Spleen (tissue), 11 donors: ENCODE measurements around the gene MB. TPM values are rescaled to one million over a fixed set of nuclear protein-coding genes. Genes with fewer than 3 reads are reported as not detected.

Experiments used
- DNase-seq: peaks from one replicate; pipeline ENCODE4 v3.0.0-alpha.2; 2020
- H3K27ac ChIP-seq, 8 donors: fragments of 200-600 bp; sonication (generic) in 7 of 8; 1 replicate in 4 of 8; 2 replicates in 4 of 8; pipeline versions ENCODE4 v1.5.0 to v1.8.0; 2016 to 2021; ENCODE audit warnings: inconsistent platforms in 4 of 8, mild to moderate bottlenecking in 4 of 8, moderate library complexity in 1 of 8
- H3K27me3 ChIP-seq, 7 donors: fragments of 200-600 bp; sonication (generic) in 6 of 7; replicated peaks in 1 of 7; 1 replicate in 4 of 7; 2 replicates in 3 of 7; pipeline versions ENCODE4 v1.5.0 to v1.8.0; 2016 to 2021; ENCODE audit warnings: inconsistent platforms in 3 of 7, mild to moderate bottlenecking in 1 of 7
- H3K36me3 ChIP-seq, 6 donors: fragments of 200-600 bp; sonication (generic) in 5 of 6; 1 replicate in 4 of 6; 2 replicates in 2 of 6; pipeline versions ENCODE4 v1.5.0 to v1.8.0; 2016 to 2021; ENCODE audit warnings: inconsistent platforms in 2 of 6
- H3K4me1 ChIP-seq, 6 donors: fragments of 200-600 bp; sonication (generic) in 5 of 6; 1 replicate in 3 of 6; 2 replicates in 3 of 6; pipeline versions ENCODE4 v1.5.0 to v1.8.0; 2016 to 2021; ENCODE audit warnings: inconsistent platforms in 3 of 6
- H3K4me3 ChIP-seq, 8 donors: fragments of 200-600 bp; sonication (generic) in 7 of 8; 1 replicate in 4 of 8; 2 replicates in 4 of 8; pipeline versions ENCODE4 v1.5.0 to v1.8.0; 2016 to 2021; ENCODE audit warnings: inconsistent platforms in 4 of 8, mild to moderate bottlenecking in 4 of 8, moderate library complexity in 2 of 8
- H3K9me3 ChIP-seq, 8 donors: fragments of 200-600 bp; sonication (generic) in 7 of 8; 1 replicate in 4 of 8; 2 replicates in 4 of 8; pipeline versions ENCODE4 v1.5.0 to v1.8.0; 2016 to 2021; ENCODE audit warnings: inconsistent platforms in 4 of 8
- POLR2A ChIP-seq, 3 donors: fragments of 450-650 bp; IDR thresholded peaks; one replicate each; pipeline ENCODE4 v1.5.1; 2017; ENCODE audit warnings: antibody characterized with exemption in 3 of 3, mild to moderate bottlenecking in 1 of 3
- POLR2AphosphoS5 ChIP-seq, 3 donors: sonication (generic); formaldehyde crosslinking; IDR thresholded peaks; one replicate each; pipeline ENCODE4 v1.5.1; 2017; ENCODE audit warnings: antibody characterized with exemption in 3 of 3
- WGBS, 5 donors: extraction: QIAGEN DNeasy Blood & Tissue Kit in 3 of 5; methylation state at CpG; one replicate each; pipeline versions ENCODE4 v1.1.5 to v1.1.7; 2013 to 2018; 5-methylcytosine and 5-hydroxymethylcytosine counted together
- intact Hi-C: fragments of 100-400 bp; cut with DNase I; formaldehyde crosslinking; loops from one replicate; pipeline ENCODE4 v1.15.0; 2023; ENCODE audit warnings: low total_unique reads
- polyA plus RNA-seq, 3 donors: library from polyadenylated mRNA; stranded (reverse); fragments of 200-250 nt; gene quantifications; one replicate each; pipeline ENCODE4 v1.2.1, GENCODE V29; 2013
- total RNA-seq, 7 donors: library from RNA; depleted of rRNA in 3 of 7; stranded (reverse); fragments of >200 nt in 3 of 7; fragmentation: NEBNext Ultra II Directional in 4 of 7; extraction: Animal tissue kit (Norgen Biotek cat#: 25700) in 4 of 7; gene quantifications; one replicate each; pipeline versions ENCODE4 v1.1.0 to v1.2.1, GENCODE V29; 2016 to 2021
- TF ChIP-seq, protein P1 (sequence below), 11 experiments: fragments of 200-600 bp in 7 of 11; fragments of 450-650 bp in 4 of 11; sonication (generic) in 4 of 11; IDR thresholded peaks in 8 of 11; conservative IDR thresholded peaks in 3 of 11; 1 replicate in 7 of 11; 2 replicates in 4 of 11; pipeline versions ENCODE4 v1.4.0 to v1.8.0; 2016 to 2021; ENCODE audit warnings: antibody characterized with exemption in 11 of 11, inconsistent platforms in 4 of 11, mild to moderate bottlenecking in 1 of 11
- donor health status: healthy with polysubstance abuse.
- donor health status: DM: no; HTN: no; CAD: no; lungs with moderate emphysema.
- donor health status: DM: no; HTN: no; CAD: no.
- donor health status: Bipolar disorder and iron deficiency.
- donor health status: healthy.
- donor health status: DM: no; HTN: no; CAD: no.
- donor health status: DM: yes; HTN: yes; CAD: no.

MB gene
- total and polyA plus RNA-seq, 10 donors: 0.64 to 5.0 (median 1.1) TPM; not detected in 6

DNA sequence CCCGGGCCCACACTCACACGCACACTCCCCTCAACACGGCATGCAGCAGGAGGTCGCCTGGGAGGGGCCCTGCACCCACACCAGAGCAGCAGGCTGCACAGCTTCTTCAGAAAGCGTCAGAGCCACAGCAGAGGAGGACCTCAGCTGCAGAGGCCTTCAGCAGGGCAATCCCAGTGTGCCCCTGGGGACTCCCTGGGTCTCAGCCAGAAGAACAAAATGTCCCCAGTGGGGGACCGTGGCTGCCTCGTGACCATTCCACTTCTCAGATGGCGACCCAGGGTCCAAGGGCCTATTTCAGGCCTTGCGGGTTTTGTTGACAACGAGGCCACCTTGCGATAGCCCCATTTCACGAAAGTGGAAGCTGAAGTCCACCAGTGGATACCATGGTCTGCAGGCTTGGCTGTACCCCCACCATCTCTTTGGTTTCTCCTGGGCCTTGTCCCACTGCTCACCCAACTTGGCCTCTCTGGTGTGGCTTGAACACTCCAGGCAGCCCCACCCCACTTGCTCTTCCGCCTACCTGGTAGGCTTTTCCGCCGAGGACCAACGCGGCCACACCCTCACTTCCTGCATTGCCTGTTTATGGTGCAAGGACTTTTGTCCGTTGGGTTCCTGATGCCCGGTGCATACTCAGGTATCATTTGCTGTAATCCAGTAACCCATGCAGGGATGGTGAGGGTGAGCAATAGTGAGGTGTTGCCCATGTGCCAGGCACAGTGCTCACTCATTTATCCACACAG is 38.1 kb downstream of the MB start:
- DNase-seq: no peak
- peaks cover 0 to 7% (median 0%) of the 10 kb centered on the region in 7 donors for H3K27me3 ChIP-seq
- intact Hi-C loops: no loop called here
- no peaks in the 10 kb centered on the region for H3K36me3 ChIP-seq
- no peak for TF ChIP-seq POLR2AphosphoS5 (IDR thresholded peaks at IDR 0.05)
- TF ChIP-seq, protein P1, sequence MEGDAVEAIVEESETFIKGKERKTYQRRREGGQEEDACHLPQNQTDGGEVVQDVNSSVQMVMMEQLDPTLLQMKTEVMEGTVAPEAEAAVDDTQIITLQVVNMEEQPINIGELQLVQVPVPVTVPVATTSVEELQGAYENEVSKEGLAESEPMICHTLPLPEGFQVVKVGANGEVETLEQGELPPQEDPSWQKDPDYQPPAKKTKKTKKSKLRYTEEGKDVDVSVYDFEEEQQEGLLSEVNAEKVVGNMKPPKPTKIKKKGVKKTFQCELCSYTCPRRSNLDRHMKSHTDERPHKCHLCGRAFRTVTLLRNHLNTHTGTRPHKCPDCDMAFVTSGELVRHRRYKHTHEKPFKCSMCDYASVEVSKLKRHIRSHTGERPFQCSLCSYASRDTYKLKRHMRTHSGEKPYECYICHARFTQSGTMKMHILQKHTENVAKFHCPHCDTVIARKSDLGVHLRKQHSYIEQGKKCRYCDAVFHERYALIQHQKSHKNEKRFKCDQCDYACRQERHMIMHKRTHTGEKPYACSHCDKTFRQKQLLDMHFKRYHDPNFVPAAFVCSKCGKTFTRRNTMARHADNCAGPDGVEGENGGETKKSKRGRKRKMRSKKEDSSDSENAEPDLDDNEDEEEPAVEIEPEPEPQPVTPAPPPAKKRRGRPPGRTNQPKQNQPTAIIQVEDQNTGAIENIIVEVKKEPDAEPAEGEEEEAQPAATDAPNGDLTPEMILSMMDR (IDR thresholded peaks at IDR 0.05 in 8 of 11, conservative IDR thresholded peaks at IDR 0.05 in 3 of 11): no peak
- TF ChIP-seq POLR2A (IDR thresholded peaks at IDR 0.05): no peak
- 71 to 86% (median 78%) methylated on average over 16 to 19 of the region's 19 CpGs for WGBS, 5 donors
- no peak overlapping the region for H3K27ac ChIP-seq
- H3K4me3 ChIP-seq: no peak overlapping the region
- H3K9me3 ChIP-seq: no peaks in the 10 kb centered on the region
- peaks cover 0 to 10% (median 6%) of the 10 kb centered on the region in 6 donors for H3K4me1 ChIP-seq

DNA sequence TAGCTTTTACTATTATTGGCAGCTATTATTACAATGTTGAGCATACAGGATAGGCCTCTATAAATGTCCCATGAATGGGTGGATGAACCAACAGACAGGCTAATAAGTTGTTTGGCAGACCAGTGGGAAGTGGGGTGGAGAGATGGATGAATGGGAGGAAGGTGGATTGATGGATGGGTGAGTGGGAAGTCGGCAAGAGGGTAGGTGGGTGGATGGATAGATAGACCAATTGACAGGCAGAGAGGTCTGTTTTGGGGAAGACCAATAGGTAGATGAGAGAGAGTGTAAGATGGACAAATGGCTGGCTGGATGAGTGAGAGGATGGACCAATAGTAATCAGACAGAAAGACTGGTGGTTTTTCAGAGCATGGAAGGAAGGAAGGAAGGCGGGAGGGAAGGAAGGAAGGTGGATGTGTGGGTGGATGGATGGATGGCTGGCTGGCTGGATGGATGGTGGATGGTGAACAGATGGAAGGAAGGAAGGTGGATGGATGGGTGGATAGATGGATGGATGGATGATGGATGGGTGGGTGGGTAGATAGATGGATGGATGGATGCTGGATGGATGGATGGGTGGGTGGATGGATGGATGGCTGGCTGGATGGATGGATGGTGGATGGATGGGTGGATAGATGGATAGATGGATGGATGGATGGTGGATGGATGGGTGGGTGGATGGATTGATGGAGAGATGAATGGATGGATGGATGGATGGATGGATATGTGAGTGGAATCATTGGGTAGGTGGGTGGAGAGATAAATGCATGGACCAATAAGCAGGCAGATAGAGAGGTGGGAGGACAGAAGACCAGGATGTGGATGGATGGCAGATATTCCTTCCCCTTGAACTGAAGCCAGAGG is 39.1 kb downstream of the MB start:
- DNase-seq: no peak

DNA sequence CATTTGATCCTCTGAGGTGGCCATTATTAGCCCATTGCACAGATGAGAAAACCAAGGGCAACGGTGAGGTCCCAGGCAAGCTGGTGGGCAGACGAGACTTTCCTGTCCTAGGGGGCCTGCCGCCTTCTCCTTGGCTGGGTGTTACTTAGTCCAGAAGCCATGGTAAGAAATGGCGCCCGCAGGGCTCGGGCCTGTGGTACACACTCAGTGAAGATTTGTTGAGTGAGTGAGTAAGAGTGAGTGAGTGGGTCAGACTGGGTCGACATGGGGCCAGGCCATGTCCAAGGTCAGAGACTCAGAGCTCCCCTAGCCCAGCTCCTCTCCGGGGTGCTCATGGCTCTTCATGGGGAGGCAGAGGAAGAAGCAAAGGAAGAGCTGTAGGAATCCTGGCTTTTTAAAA is 40.5 kb downstream of the MB start:
- TF ChIP-seq, protein P1 (IDR thresholded peaks at IDR 0.05 in 8 of 11, conservative IDR thresholded peaks at IDR 0.05 in 3 of 11): no peak
- no peak for TF ChIP-seq POLR2A (IDR thresholded peaks at IDR 0.05)
- TF ChIP-seq POLR2AphosphoS5 (IDR thresholded peaks at IDR 0.05): no peak
- 84 to 95% (median 88%) methylated on average over 8 of the region's 8 CpGs for WGBS, 5 donors
- no peaks in the 10 kb centered on the region for H3K36me3 ChIP-seq
- no peak overlapping the region for H3K27ac ChIP-seq
- no peaks in the 10 kb centered on the region for H3K4me1 ChIP-seq
- H3K9me3 ChIP-seq: no peaks in the 10 kb centered on the region
- no peak overlapping the region for H3K4me3 ChIP-seq
- peaks cover 0 to 7% (median 0%) of the 10 kb centered on the region in 7 donors for H3K27me3 ChIP-seq
- intact Hi-C loops: no loop called here
- DNase-seq: no peak

More for the DNA sequence above, 39.1 kb downstream of the MB start:
- intact Hi-C loops: no loop called here
- H3K27me3 ChIP-seq: peaks cover 0 to 7% (median 0%) of the 10 kb centered on the region in 7 donors
- H3K36me3 ChIP-seq: no peaks in the 10 kb centered on the region
- H3K4me3 ChIP-seq: no peak overlapping the region
- H3K27ac ChIP-seq: no peak overlapping the region
- peaks cover 0 to 5% (median 4%) of the 10 kb centered on the region in 6 donors for H3K4me1 ChIP-seq
- TF ChIP-seq, protein P1 (IDR thresholded peaks at IDR 0.05 in 8 of 11, conservative IDR thresholded peaks at IDR 0.05 in 3 of 11): no peak
- TF ChIP-seq POLR2AphosphoS5 (IDR thresholded peaks at IDR 0.05) (no peak), POLR2A (IDR thresholded peaks at IDR 0.05) (no peak)
- WGBS, 5 donors: 84 to 96% (median 89%) methylated on average over 2 of the region's 2 CpGs
- H3K9me3 ChIP-seq: no peaks in the 10 kb centered on the region
